ENCODE results near the gene RBP5.

DNA sequence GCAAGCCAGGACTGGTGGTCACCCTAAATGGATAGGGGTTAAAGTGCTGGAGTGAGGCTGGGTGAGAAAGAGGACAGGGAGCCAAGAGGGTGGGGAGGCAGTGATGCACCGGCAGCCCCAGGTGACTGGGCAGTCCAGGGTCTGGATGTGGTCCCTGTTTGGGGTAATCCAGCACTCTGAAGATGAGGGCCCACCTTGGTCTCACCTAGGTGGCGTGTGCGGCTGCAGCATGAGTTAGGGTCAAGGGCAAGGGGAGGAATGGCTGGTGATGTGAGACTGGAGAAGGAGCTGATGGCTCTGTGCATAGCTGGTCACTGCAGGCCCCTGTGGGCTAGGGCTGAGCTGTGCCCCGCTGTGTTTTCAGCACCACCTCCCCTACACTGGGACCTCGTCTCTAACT is 18.0 kb downstream of the RBP5 start:
- TF ChIP-seq, protein P1, sequence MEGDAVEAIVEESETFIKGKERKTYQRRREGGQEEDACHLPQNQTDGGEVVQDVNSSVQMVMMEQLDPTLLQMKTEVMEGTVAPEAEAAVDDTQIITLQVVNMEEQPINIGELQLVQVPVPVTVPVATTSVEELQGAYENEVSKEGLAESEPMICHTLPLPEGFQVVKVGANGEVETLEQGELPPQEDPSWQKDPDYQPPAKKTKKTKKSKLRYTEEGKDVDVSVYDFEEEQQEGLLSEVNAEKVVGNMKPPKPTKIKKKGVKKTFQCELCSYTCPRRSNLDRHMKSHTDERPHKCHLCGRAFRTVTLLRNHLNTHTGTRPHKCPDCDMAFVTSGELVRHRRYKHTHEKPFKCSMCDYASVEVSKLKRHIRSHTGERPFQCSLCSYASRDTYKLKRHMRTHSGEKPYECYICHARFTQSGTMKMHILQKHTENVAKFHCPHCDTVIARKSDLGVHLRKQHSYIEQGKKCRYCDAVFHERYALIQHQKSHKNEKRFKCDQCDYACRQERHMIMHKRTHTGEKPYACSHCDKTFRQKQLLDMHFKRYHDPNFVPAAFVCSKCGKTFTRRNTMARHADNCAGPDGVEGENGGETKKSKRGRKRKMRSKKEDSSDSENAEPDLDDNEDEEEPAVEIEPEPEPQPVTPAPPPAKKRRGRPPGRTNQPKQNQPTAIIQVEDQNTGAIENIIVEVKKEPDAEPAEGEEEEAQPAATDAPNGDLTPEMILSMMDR (IDR thresholded peaks at IDR 0.05; ENCODE audit: low read depth, low read length) = no peak
- no peak for TF ChIP-seq POLR2A (IDR thresholded peaks at IDR 0.05; ENCODE audit: extremely low read depth, insufficient read length)
- TF ChIP-seq, protein P2, sequence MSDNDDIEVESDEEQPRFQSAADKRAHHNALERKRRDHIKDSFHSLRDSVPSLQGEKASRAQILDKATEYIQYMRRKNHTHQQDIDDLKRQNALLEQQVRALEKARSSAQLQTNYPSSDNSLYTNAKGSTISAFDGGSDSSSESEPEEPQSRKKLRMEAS (IDR thresholded peaks at IDR 0.05; ENCODE audit: low read depth, low read length) = no peak
